Stimulated activated CD8-positive, alpha-beta memory T cell treated with anti-CD3 and anti-CD28 coated beads, Interleukin-12 subunit alpha, Interleukin-12 subunit beta, amount 100 ng/mL, for 24 hours (primary cell): ENCODE results near the gene IFNA5.

ENCODE experiments used
- DNase-seq: peaks from one replicate; pipeline ENCODE4 v3.0.0-alpha.2; 2020; ENCODE audit errors: extremely low read depth

IFNA5 gene

GRCh38 chr9:21294364-21294774 lies 10.7 kb downstream of the IFNA5 start:
- no peak for DNase-seq

- DNase-seq = no peak
Observed at GRCh38 chr9:21289848-21290247, 15.3 kb downstream of the IFNA5 start.

GRCh38 chr9:21287280-21287679 lies 17.8 kb downstream of the IFNA5 start:
- no peak for DNase-seq

- DNase-seq = no peak
Observed at GRCh38 chr9:21286659-21287058, 18.5 kb downstream of the IFNA5 start.

GRCh38 chr9:21286099-21286498 lies 19.0 kb downstream of the IFNA5 start:
- no peak for DNase-seq

- no peak for DNase-seq
Observed at GRCh38 chr9:21281275-21281674, 23.8 kb downstream of the IFNA5 start.

GRCh38 chr9:21268347-21268657 lies 36.8 kb downstream of the IFNA5 start:
- no peak for DNase-seq

GRCh38 chr9:21267485-21268346 lies 37.4 kb downstream of the IFNA5 start:
- no peak for DNase-seq

- DNase-seq = no peak
Observed at GRCh38 chr9:21266733-21267484, 38.2 kb downstream of the IFNA5 start.

- DNase-seq = no peak
Observed at GRCh38 chr9:21265421-21266189, 39.5 kb downstream of the IFNA5 start.

GRCh38 chr9:21255538-21256212 lies 49.4 kb downstream of the IFNA5 start:
- no peak for DNase-seq
